H9 (cell line): ENCODE measurements around the gene RNF113B. TPM values are rescaled to one million over a fixed set of nuclear protein-coding genes. Genes with fewer than 3 reads are reported as not detected.

ENCODE experiments used
- DNase-seq: peaks from one replicate; pipeline ENCODE4 v3.0.0-alpha.2; 2017
- H2AFZ ChIP-seq: one replicate; pipeline ENCODE4 v1.6.1; 2013; ENCODE audit warnings: mild to moderate bottlenecking, low read length, control low read depth, moderate library complexity
- H2AK5ac ChIP-seq: 2 replicates; pipeline ENCODE4 v1.6.1; 2013; ENCODE audit warnings: low read length, control low read depth, mixed read lengths; ENCODE audit not compliant: insufficient read length
- H2BK120ac ChIP-seq: one replicate; pipeline ENCODE4 v1.6.1; 2013; ENCODE audit warnings: low read depth, mild to moderate bottlenecking, low read length, control low read depth, inconsistent platforms; ENCODE audit not compliant: poor library complexity, severe bottlenecking
- H2BK12ac ChIP-seq: 2 replicates; pipeline ENCODE4 v1.6.1; 2013; ENCODE audit warnings: low read length, control low read depth, mixed read lengths, low read depth; ENCODE audit not compliant: insufficient read length
- H2BK15ac ChIP-seq: 2 replicates; pipeline ENCODE4 v1.6.1; 2013; ENCODE audit warnings: low read depth, low read length, control low read depth
- H2BK20ac ChIP-seq: one replicate; pipeline ENCODE4 v1.6.1; 2013; ENCODE audit warnings: low read depth, mild to moderate bottlenecking, low read length, control low read depth, inconsistent platforms; ENCODE audit not compliant: poor library complexity, severe bottlenecking
- H2BK5ac ChIP-seq: 2 replicates; pipeline ENCODE4 v1.6.1; 2013; ENCODE audit warnings: low read length, control low read depth, mixed read lengths; ENCODE audit not compliant: insufficient read length
- H3K14ac ChIP-seq: 2 replicates; pipeline ENCODE4 v1.6.1; 2013; ENCODE audit warnings: low read length, control low read depth; ENCODE audit not compliant: insufficient read depth
- H3K18ac ChIP-seq: 2 replicates; pipeline ENCODE4 v1.6.1; 2013; ENCODE audit warnings: low read depth, mild to moderate bottlenecking, mixed read lengths, low read length, control low read depth; ENCODE audit not compliant: insufficient read length
- H3K23ac ChIP-seq: 2 replicates; pipeline ENCODE4 v1.6.1; 2013; ENCODE audit warnings: low read length, control low read depth, mixed read lengths, low read depth; ENCODE audit not compliant: insufficient read length
- H3K23me2 ChIP-seq: 2 replicates; pipeline ENCODE4 v1.6.1; 2013; ENCODE audit warnings: low read depth, mild to moderate bottlenecking, mixed read lengths, low read length, control low read depth; ENCODE audit not compliant: insufficient read length, poor library complexity, severe bottlenecking
- H3K27ac ChIP-seq: 2 replicates; pipeline ENCODE4 v1.5.1; 2013; ENCODE audit warnings: low read length, control low read depth, mixed read lengths, low read depth; ENCODE audit not compliant: insufficient read length
- H3K27me3 ChIP-seq: 2 replicates; pipeline ENCODE4 v1.6.1; 2013; ENCODE audit warnings: low read length, control low read depth, inconsistent platforms; ENCODE audit not compliant: insufficient read depth
- H3K4ac ChIP-seq: 2 replicates; pipeline ENCODE4 v1.6.1; 2013; ENCODE audit warnings: low read depth, mild to moderate bottlenecking, control low read depth, inconsistent platforms, low read length, moderate library complexity
- H3K4me1 ChIP-seq: 2 replicates; pipeline ENCODE4 v1.6.1; 2013; ENCODE audit warnings: low read length, control low read depth, inconsistent platforms; ENCODE audit not compliant: insufficient read depth
- H3K4me2 ChIP-seq: 2 replicates; pipeline ENCODE4 v1.6.1; 2013; ENCODE audit warnings: low read length, control low read depth, mixed read lengths; ENCODE audit not compliant: insufficient read length, insufficient read depth
- H3K56ac ChIP-seq: 2 replicates; pipeline ENCODE4 v1.6.1; 2013; ENCODE audit warnings: low read depth, mild to moderate bottlenecking, mixed read lengths, low read length, control low read depth; ENCODE audit not compliant: insufficient read length
- H3K79me1 ChIP-seq: 2 replicates; pipeline ENCODE4 v1.6.1; 2013; ENCODE audit warnings: low read depth, mild to moderate bottlenecking, moderate library complexity, low read length, control low read depth, inconsistent platforms; ENCODE audit not compliant: insufficient read depth, poor library complexity, severe bottlenecking
- H3K79me2 ChIP-seq: 2 replicates; pipeline ENCODE4 v1.6.1; 2013; ENCODE audit warnings: low read length, control low read depth, inconsistent platforms; ENCODE audit not compliant: insufficient read depth
- H3K9ac ChIP-seq: 2 replicates; pipeline ENCODE4 v1.6.1; 2013; ENCODE audit warnings: low read length, control low read depth, mixed read lengths; ENCODE audit not compliant: insufficient read length; ENCODE audit errors: extremely low read depth
- H3K9me3 ChIP-seq: one replicate; pipeline ENCODE4 v1.6.1; 2013; ENCODE audit warnings: low read depth, low read length, inconsistent platforms; ENCODE audit not compliant: control insufficient read depth
- H3T11ph ChIP-seq: one replicate; pipeline ENCODE4 v1.6.1; 2013; ENCODE audit warnings: mild to moderate bottlenecking, low read length, control low read depth, inconsistent platforms
- H4K20me1 ChIP-seq: one replicate; pipeline ENCODE4 v1.6.1; 2013; ENCODE audit not compliant: control insufficient read depth, insufficient read length, insufficient read depth
- H4K5ac ChIP-seq: 2 replicates; pipeline ENCODE4 v1.6.1; 2013; ENCODE audit warnings: low read depth, mild to moderate bottlenecking, mixed read lengths, low read length, control low read depth; ENCODE audit not compliant: insufficient read length
- H4K8ac ChIP-seq: replicated peaks from 2 replicates; pipeline ENCODE4 v1.6.1; 2013; ENCODE audit warnings: low read length, control low read depth, mixed read lengths, low read depth; ENCODE audit not compliant: insufficient read length
- H4K91ac ChIP-seq: 2 replicates; pipeline ENCODE4 v1.6.1; 2013; ENCODE audit warnings: low read depth, mild to moderate bottlenecking, moderate library complexity, mixed read lengths, low read length, control low read depth; ENCODE audit not compliant: insufficient read length
- H3K27ac Mint-ChIP-seq, 3 experiments: 2 replicates in 2 of 3; 3 replicates in 1 of 3; pipeline ENCODE4 v1.8.0; 2020 to 2021; ENCODE audit warnings: mixed read lengths in 3 of 3, mild to moderate bottlenecking in 1 of 3, moderate library complexity in 1 of 3
- H3K27me3 Mint-ChIP-seq: 2 replicates; pipeline ENCODE4 v1.8.0; 2021; ENCODE audit warnings: low read depth, mild to moderate bottlenecking, moderate library complexity, mixed read lengths
- H3K36me3 Mint-ChIP-seq, 3 experiments: 2 replicates in 2 of 3; 3 replicates in 1 of 3; pipeline ENCODE4 v1.8.0; 2020 to 2021; ENCODE audit warnings: low read depth in 3 of 3, mixed read lengths in 3 of 3; ENCODE audit not compliant: insufficient read depth in 1 of 3
- H3K4me1 Mint-ChIP-seq, 2 experiments: 2 replicates each; pipeline ENCODE4 v1.8.0; 2020; ENCODE audit warnings: mixed read lengths in 2 of 2
- H3K4me3 Mint-ChIP-seq, 2 experiments: 2 replicates in 1 of 2; 3 replicates in 1 of 2; pipeline ENCODE4 v1.8.0; 2020 to 2021; ENCODE audit warnings: mild to moderate bottlenecking in 2 of 2, mixed read lengths in 2 of 2, moderate library complexity in 1 of 2
- H3K9me3 Mint-ChIP-seq, 2 experiments: 2 replicates in 1 of 2; 3 replicates in 1 of 2; pipeline ENCODE4 v1.8.0; 2020; ENCODE audit warnings: mild to moderate bottlenecking in 2 of 2, mixed read lengths in 2 of 2, moderate library complexity in 1 of 2
- CTCF ChIP-seq: fragments of 200-600 bp; sonication (generic); conservative IDR thresholded peaks from 3 replicates; pipeline ENCODE4 v1.8.0; 2021; ENCODE audit warnings: antibody characterized with exemption, mild to moderate bottlenecking
- WGBS: extraction: QIAGEN DNeasy Blood & Tissue Kit; methylation state at CpG from one replicate; pipeline ENCODE4 v1.1.7; 2013; ENCODE audit warnings: missing lambda C conversion rate, low lambda C conversion rate, mixed read lengths; ENCODE audit not compliant: insufficient read length; ENCODE audit errors: extremely low coverage; 5-methylcytosine and 5-hydroxymethylcytosine counted together
- total RNA-seq: library from RNA; stranded (reverse); gene quantifications from 2 replicates; pipeline ENCODE4 v1.2.1, GENCODE V29; 2021

The RNF113B gene
- total RNA-seq, 1 experiment from 2014 or later: not detected

- H3K4me1 Mint-ChIP-seq: peaks cover 43 to 44% of the 10 kb centered on the region in 2 experiments
- H3K4me1 ChIP-seq: peaks cover 7% of the 10 kb centered on the region; the same call in 1 of the 2 replicates
Observed at GRCh38 chr13:98143601-98144026, 33.5 kb downstream of the RNF113B start.

More at GRCh38 chr13:98143601-98144026, 33.5 kb downstream of the RNF113B start:
- Histone ChIP-seq H4K5ac (no peak overlapping the region), H3K9me3 (no peaks in the 10 kb centered on the region), H3K27me3 (no peaks in the 10 kb centered on the region; the same call in 1 of the 2 replicates), H4K91ac (no peak overlapping the region), H3K4me2 (peak overlapping the region; percentile 78), H4K8ac (no peak overlapping the region), H2AK5ac (no peak overlapping the region), H4K20me1 (no peaks in the 10 kb centered on the region), H3K79me2 (peaks cover 7% of the 10 kb centered on the region; the same call in 1 of the 2 replicates), H3K18ac (no peak overlapping the region), H2AFZ (no peak overlapping the region), H2BK5ac (no peak overlapping the region), H3K14ac (no peak overlapping the region), H3K23me2 (peaks cover 16% of the 10 kb centered on the region), H3K79me1 (no peaks in the 10 kb centered on the region), H3T11ph (no peak overlapping the region), H2BK20ac (no peak overlapping the region), H3K27ac (no peak overlapping the region), H3K4ac (no peak overlapping the region), H2BK15ac (no peak overlapping the region), H3K9ac (peak overlapping the region; percentile 25), H3K23ac (no peak overlapping the region), H2BK12ac (no peak overlapping the region), H3K56ac (no peak overlapping the region), H2BK120ac (no peak overlapping the region)
- no peak for DNase-seq
- Mint-ChIP-seq H3K4me3 (peak overlapping the region; percentile 86 to 90), H3K36me3 (peaks cover 0 to 4% (median 1%) of the 10 kb centered on the region in 3 experiments; a peak in 4 of 7 replicates), H3K27ac (no peak overlapping the region), H3K9me3 (0 out of 5 replicates have a peak, but pooled peaks cover 0 to 2% of the 10 kb centered on the region in 2 experiments), H3K27me3 (peaks cover 25% of the 10 kb centered on the region)
- TF ChIP-seq CTCF: no peak
- WGBS: no CpG with 5 or more reads among the region's 60 CpGs
